GM23248 (cell line): Measurements from ENCODE around the gene HEMGN. TPM values are rescaled to one million over a fixed set of nuclear protein-coding genes. Genes with fewer than 3 reads are reported as not detected.

Experiments used
- DNase-seq: peaks from one replicate; pipeline ENCODE4 v3.0.0-alpha.2; 2015
- H2AFZ ChIP-seq: fragments of 200-600 bp; sonication (generic); 2 replicates; pipeline ENCODE4 v1.6.1; 2016; ENCODE audit warnings: antibody characterized with exemption
- H3F3A ChIP-seq: fragments of 200-600 bp; sonication (generic); 2 replicates; pipeline ENCODE4 v1.6.1; 2016; ENCODE audit warnings: mild to moderate bottlenecking, antibody characterized with exemption, mixed run types; ENCODE audit not compliant: insufficient read depth
- H3K27ac ChIP-seq: fragments of 200-600 bp; sonication (generic); 2 replicates; pipeline ENCODE4 v1.5.1; 2016; ENCODE audit warnings: mild to moderate bottlenecking
- H3K27me3 ChIP-seq: fragments of 200-600 bp; sonication (generic); replicated peaks from 2 replicates; pipeline ENCODE4 v1.6.1; 2016; ENCODE audit warnings: mild to moderate bottlenecking; ENCODE audit not compliant: insufficient read depth
- H3K36me3 ChIP-seq: fragments of 200-600 bp; sonication (generic); 2 replicates; pipeline ENCODE4 v1.6.1; 2016; ENCODE audit warnings: low read depth, mild to moderate bottlenecking
- H3K4me1 ChIP-seq: fragments of 200-600 bp; sonication (generic); 2 replicates; pipeline ENCODE4 v1.6.1; 2016; ENCODE audit warnings: mild to moderate bottlenecking; ENCODE audit not compliant: insufficient read depth
- H3K4me2 ChIP-seq: fragments of 200-600 bp; sonication (generic); one replicate; pipeline ENCODE4 v1.6.1; 2016; ENCODE audit warnings: mild to moderate bottlenecking; ENCODE audit not compliant: unreplicated experiment
- H3K4me3 ChIP-seq: fragments of 200-600 bp; sonication (generic); 2 replicates; pipeline ENCODE4 v1.5.1; 2016; ENCODE audit warnings: mild to moderate bottlenecking
- H3K79me2 ChIP-seq: fragments of 200-600 bp; sonication (generic); 2 replicates; pipeline ENCODE4 v1.6.1; 2016; ENCODE audit warnings: mild to moderate bottlenecking; ENCODE audit not compliant: insufficient read depth
- H3K9ac ChIP-seq: fragments of 200-600 bp; sonication (generic); 2 replicates; pipeline ENCODE4 v1.6.1; 2016; ENCODE audit warnings: mild to moderate bottlenecking
- H3K9me2 ChIP-seq: fragments of 200-600 bp; sonication (generic); 2 replicates; pipeline ENCODE4 v1.6.1; 2016; ENCODE audit warnings: mixed run types, mild to moderate bottlenecking, moderate library complexity; ENCODE audit not compliant: insufficient read depth
- H3K9me3 ChIP-seq: fragments of 200-600 bp; sonication (generic); one replicate; pipeline ENCODE4 v1.6.1; 2017; ENCODE audit warnings: low read depth
- H4K20me1 ChIP-seq: fragments of 200-600 bp; sonication (generic); 2 replicates; pipeline ENCODE4 v1.6.0; 2016; ENCODE audit not compliant: insufficient read depth
- EZH2 ChIP-seq: fragments of 200-600 bp; sonication (generic); IDR thresholded peaks from 2 replicates; pipeline ENCODE4 v1.6.1; 2018; ENCODE audit warnings: antibody characterized with exemption, mild to moderate bottlenecking; ENCODE audit not compliant: insufficient read depth, poor library complexity, severe bottlenecking
- EZH2phosphoT487 ChIP-seq: fragments of 200-600 bp; sonication (generic); IDR thresholded peaks from 2 replicates; pipeline ENCODE4 v1.6.1; 2018; ENCODE audit warnings: antibody characterized with exemption, moderate library complexity, mild to moderate bottlenecking, low read depth; ENCODE audit not compliant: insufficient read depth
- WGBS, 2 experiments: methylation state at CpG; one replicate each; pipeline ENCODE4 v1.1.6; 2015 to 2017; ENCODE audit warnings: low lambda C conversion rate in 2 of 2, low coverage in 1 of 2; ENCODE audit errors: missing lambda C conversion rate in 2 of 2; 5-methylcytosine and 5-hydroxymethylcytosine counted together
- in situ Hi-C: fragments of 300-500 bp; cut with MboI; formaldehyde crosslinking; loops from 2 replicates; pipeline ENCODE4 v1.15.0; 2020
- polyA plus RNA-seq: library from polyadenylated mRNA; unstranded; fragments of >200 nt; fragmentation: Nextera tagmentation; extraction: Ambion mirVana; gene quantifications from 2 replicates; pipeline ENCODE4 v1.2.1, GENCODE V29; 2016
- total RNA-seq: library from RNA; depleted of rRNA; stranded (reverse); fragments of >200 nt; shearing (Covaris generic); gene quantifications from 2 replicates; pipeline ENCODE4 v1.2.3, GENCODE V29; 2014

HEMGN gene
- total and polyA plus RNA-seq, 2 experiments from 2014 or later = not detected

DNA sequence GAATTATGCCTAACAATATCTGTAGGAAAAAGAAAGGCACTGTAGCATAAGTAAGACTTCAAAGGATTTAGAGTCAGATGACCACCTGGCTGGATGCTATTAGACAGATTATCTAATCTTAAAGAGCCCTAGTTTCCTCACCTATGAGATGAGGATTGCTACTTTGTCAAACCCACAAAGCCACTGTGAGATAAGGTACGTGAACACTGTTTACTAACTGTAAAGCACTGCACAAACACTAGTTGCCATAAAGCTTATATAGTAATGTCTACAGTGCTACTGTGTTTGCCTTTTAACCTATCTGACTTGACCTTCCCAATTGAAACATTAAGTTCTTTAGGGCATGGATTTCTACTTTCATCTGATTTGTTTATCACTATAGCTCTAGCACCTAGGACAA, 26.0 kb downstream of the HEMGN start:
- Histone ChIP-seq H3K4me3 (no peak overlapping the region), H3F3A (no peaks in the 10 kb centered on the region), H4K20me1 (no peaks in the 10 kb centered on the region), H3K9me3 (no peaks in the 10 kb centered on the region), H2AFZ (no peak overlapping the region), H3K79me2 (peaks cover 4% of the 10 kb centered on the region), H3K36me3 (peaks cover 25% of the 10 kb centered on the region; the same call in 1 of the 2 replicates), H3K9me2 (no peaks in the 10 kb centered on the region), H3K27ac (no peak overlapping the region), H3K4me2 (no peak overlapping the region), H3K27me3 (no peaks in the 10 kb centered on the region), H3K9ac (no peak overlapping the region), H3K4me1 (no peaks in the 10 kb centered on the region)
- in situ Hi-C loops = no loop called here
- no peak for TF ChIP-seq EZH2
- TF ChIP-seq EZH2phosphoT487 = no peak
- DNase-seq = no peak
- WGBS, 2 experiments = 93 to 100% methylated on average over 1 of the region's 1 CpG

DNA sequence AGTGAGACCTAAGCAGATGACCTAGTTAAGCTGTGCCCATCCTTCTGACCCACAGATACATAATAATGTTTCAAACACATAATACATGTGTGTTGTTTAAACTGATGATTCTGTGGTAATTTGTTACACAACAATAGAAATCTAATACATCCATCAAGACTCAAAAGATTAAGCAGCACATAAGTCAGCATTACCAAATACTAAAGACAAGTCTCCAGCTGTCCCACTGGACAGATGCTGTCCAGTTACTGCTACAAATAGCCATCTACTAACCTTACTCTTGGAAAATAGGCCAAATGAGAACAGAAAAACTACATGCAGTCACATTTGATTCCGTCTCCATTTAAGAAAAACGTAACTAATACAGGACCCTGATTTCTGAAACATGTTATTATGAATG, 26.4 kb downstream of the HEMGN start:
- H3K9me2 ChIP-seq = no peaks in the 10 kb centered on the region
- H3K4me1 ChIP-seq = no peaks in the 10 kb centered on the region
- no peak overlapping the region for H3K9ac ChIP-seq
- WGBS, 2 experiments = 82 to 93% methylated on average over 2 of the region's 2 CpGs
- no peak for DNase-seq
- H3F3A ChIP-seq = no peaks in the 10 kb centered on the region
- H4K20me1 ChIP-seq = no peaks in the 10 kb centered on the region
- H3K36me3 ChIP-seq = peaks cover 25% of the 10 kb centered on the region; the same call in 1 of the 2 replicates
- H3K27ac ChIP-seq = no peak overlapping the region
- no peak overlapping the region for H2AFZ ChIP-seq
- TF ChIP-seq EZH2 = no peak
- TF ChIP-seq EZH2phosphoT487 = no peak
- H3K4me3 ChIP-seq = no peak overlapping the region
- H3K79me2 ChIP-seq = no peaks in the 10 kb centered on the region; the same call in 1 of the 2 replicates
- no peak overlapping the region for H3K4me2 ChIP-seq
- no peaks in the 10 kb centered on the region for H3K9me3 ChIP-seq
- in situ Hi-C loops = no loop called here
- H3K27me3 ChIP-seq = no peaks in the 10 kb centered on the region

DNA sequence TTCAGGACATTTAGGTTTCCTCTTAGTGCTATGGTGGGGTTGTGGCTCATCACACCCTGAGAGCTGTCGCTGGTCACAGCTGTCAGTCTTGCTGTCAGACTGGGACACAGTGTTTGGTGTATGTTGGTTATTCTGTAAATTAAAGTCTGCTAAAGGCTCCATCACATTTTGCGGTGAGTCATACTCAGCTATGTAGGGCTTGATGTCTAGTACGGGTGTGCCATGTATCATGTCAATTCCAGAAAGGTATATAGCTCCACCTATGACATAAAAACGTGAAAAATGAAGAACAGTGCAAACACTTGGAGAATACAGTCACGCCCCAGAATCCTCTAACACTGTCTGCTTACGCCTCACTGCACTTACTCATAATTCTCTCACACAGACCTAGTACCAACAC, 27.6 kb downstream of the HEMGN start:
- WGBS, 2 experiments = 94 to 96% methylated on average over 6 of the region's 6 CpGs
- no peak for TF ChIP-seq EZH2phosphoT487
- TF ChIP-seq EZH2 = no peak
- H3K4me2 ChIP-seq = no peak overlapping the region
- H3K9me3 ChIP-seq = no peaks in the 10 kb centered on the region
- peaks cover 7% of the 10 kb centered on the region; the same call in 1 of the 2 replicates for H3K79me2 ChIP-seq
- no peaks in the 10 kb centered on the region for H3K27me3 ChIP-seq
- no peaks in the 10 kb centered on the region; the same call in 1 of the 2 replicates for H3F3A ChIP-seq
- in situ Hi-C loops = no loop called here
- H3K4me1 ChIP-seq = 0 out of 2 replicates have a peak, but pooled peaks cover 5% of the 10 kb centered on the region
- no peak overlapping the region for H3K27ac ChIP-seq
- H3K9ac ChIP-seq = no peak overlapping the region
- no peaks in the 10 kb centered on the region for H4K20me1 ChIP-seq
- peaks cover 25% of the 10 kb centered on the region; the same call in 1 of the 2 replicates for H3K36me3 ChIP-seq
- DNase-seq = no peak
- no peak overlapping the region for H2AFZ ChIP-seq
- H3K9me2 ChIP-seq = no peaks in the 10 kb centered on the region
- H3K4me3 ChIP-seq = no peak overlapping the region

DNA sequence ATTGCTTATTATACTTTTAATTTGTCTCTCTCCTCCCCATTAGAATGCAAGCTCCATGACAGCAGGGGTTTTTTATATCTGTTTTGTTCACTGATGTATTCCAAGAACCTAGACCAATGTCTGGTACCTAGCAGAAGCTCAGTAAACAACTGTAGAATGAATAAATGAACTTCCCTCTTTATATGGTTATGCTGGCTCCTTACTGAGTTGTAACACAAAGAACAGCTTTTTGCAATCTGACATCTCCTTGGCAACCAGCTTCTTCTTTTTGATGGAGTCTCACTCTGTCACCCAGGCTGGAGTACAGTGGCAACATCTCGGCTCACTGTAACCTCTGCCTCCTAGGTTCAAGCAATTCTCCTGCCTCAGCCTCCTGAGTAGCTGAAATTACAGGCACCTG, 29.3 kb downstream of the HEMGN start:
- Histone ChIP-seq H3K4me1 (0 out of 2 replicates have a peak, but pooled peaks cover 5% of the 10 kb centered on the region), H3K9me3 (no peaks in the 10 kb centered on the region), H3K9ac (no peak overlapping the region), H3K79me2 (peaks cover 18% of the 10 kb centered on the region), H3K27ac (no peak overlapping the region), H3K4me2 (no peak overlapping the region), H2AFZ (no peak overlapping the region), H3K4me3 (no peak overlapping the region), H3K9me2 (no peaks in the 10 kb centered on the region), H3F3A (no peaks in the 10 kb centered on the region; the same call in 1 of the 2 replicates), H4K20me1 (no peaks in the 10 kb centered on the region), H3K27me3 (no peaks in the 10 kb centered on the region), H3K36me3 (peaks cover 18% of the 10 kb centered on the region; the same call in 1 of the 2 replicates)
- TF ChIP-seq EZH2 = no peak
- no peak for TF ChIP-seq EZH2phosphoT487
- in situ Hi-C loops = no loop called here
- 70 to 72% methylated on average over 1 of the region's 1 CpG for WGBS, 2 experiments
- DNase-seq = no peak

DNA sequence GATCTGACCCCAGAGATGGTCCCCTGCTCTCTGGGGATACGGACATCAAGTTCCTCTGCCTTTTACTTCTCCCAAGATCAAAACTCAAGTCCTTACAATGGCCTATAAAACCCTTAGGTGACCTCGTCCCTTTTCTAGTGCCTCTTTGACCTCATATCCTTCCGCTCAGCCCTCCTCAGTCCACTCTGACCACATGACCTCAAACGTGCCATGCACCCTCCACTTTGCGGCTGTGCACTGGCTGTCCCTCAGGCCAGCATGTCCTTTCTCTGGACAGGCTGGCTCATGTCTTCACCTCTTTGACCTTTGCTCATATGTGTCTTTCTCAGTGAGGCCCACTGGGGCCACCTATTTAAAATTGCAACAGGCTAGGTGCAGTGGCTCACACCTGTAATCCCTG, 30.3 kb downstream of the HEMGN start:
- no peak overlapping the region for H2AFZ ChIP-seq
- H3K27ac ChIP-seq = no peak overlapping the region
- no peaks in the 10 kb centered on the region for H4K20me1 ChIP-seq
- no peak for DNase-seq
- no peaks in the 10 kb centered on the region for H3K9me2 ChIP-seq
- no peaks in the 10 kb centered on the region; the same call in 1 of the 2 replicates for H3F3A ChIP-seq
- peaks cover 18% of the 10 kb centered on the region for H3K79me2 ChIP-seq
- no peak overlapping the region for H3K4me2 ChIP-seq
- no peaks in the 10 kb centered on the region for H3K9me3 ChIP-seq
- no peak overlapping the region for H3K9ac ChIP-seq
- peaks cover 7% of the 10 kb centered on the region; the same call in 1 of the 2 replicates for H3K36me3 ChIP-seq
- in situ Hi-C loops = no loop called here
- TF ChIP-seq EZH2phosphoT487 (no peak), EZH2 (no peak)
- H3K4me3 ChIP-seq = no peak overlapping the region
- 74 to 79% methylated on average over 5 of the region's 5 CpGs for WGBS, 2 experiments
- H3K4me1 ChIP-seq = 0 out of 2 replicates have a peak, but pooled peaks cover 5% of the 10 kb centered on the region
- no peaks in the 10 kb centered on the region for H3K27me3 ChIP-seq
